Smooth muscle cell (in vitro differentiated cells): ENCODE measurements around the gene SPEN. TPM values are rescaled to one million over a fixed set of nuclear protein-coding genes. Genes with fewer than 3 reads are reported as not detected.
"Not testable (repeated sequence)": the region's sequence is repeated elsewhere in the genome, so short reads cannot be mapped to it uniquely, and the experiment has no call there.

ENCODE experiments used
- DNase-seq: peaks from one replicate; lab custom pipeline; 2025; ENCODE audit not compliant: unreplicated experiment; lab: John Stamatoyannopoulos, UW
- H2AFZ ChIP-seq: fragments of 200-600 bp; sonication (generic); 2 replicates; pipeline ENCODE4 v1.6.0; 2016; ENCODE audit warnings: antibody characterized with exemption, low read depth, mild to moderate bottlenecking
- H3F3A ChIP-seq: fragments of 200-600 bp; sonication (generic); 2 replicates; pipeline ENCODE4 v1.6.0; 2017; ENCODE audit warnings: antibody characterized with exemption, low read depth
- H3K27ac ChIP-seq: fragments of 200-600 bp; sonication (generic); 2 replicates; pipeline ENCODE4 v1.5.1; 2016; ENCODE audit warnings: low read depth, mild to moderate bottlenecking
- H3K27me3 ChIP-seq: fragments of 200-600 bp; sonication (generic); 2 replicates; pipeline ENCODE4 v1.6.1; 2016; ENCODE audit warnings: low read depth, mild to moderate bottlenecking
- H3K36me3 ChIP-seq: fragments of 200-600 bp; sonication (generic); 2 replicates; pipeline ENCODE4 v1.5.1; 2016; ENCODE audit warnings: low read depth
- H3K4me1 ChIP-seq: fragments of 200-600 bp; sonication (generic); 2 replicates; pipeline ENCODE4 v1.5.1; 2016; ENCODE audit warnings: low read depth
- H3K4me2 ChIP-seq: fragments of 200-600 bp; sonication (generic); 2 replicates; pipeline ENCODE4 v1.6.0; 2016; ENCODE audit warnings: mild to moderate bottlenecking
- H3K4me3 ChIP-seq: fragments of 200-600 bp; sonication (generic); 2 replicates; pipeline ENCODE4 v1.5.1; 2016; ENCODE audit warnings: mild to moderate bottlenecking
- H3K79me2 ChIP-seq: fragments of 200-600 bp; sonication (generic); 2 replicates; pipeline ENCODE4 v1.6.0; 2016; ENCODE audit warnings: low read depth, mild to moderate bottlenecking
- H3K9ac ChIP-seq: fragments of 200-600 bp; sonication (generic); 2 replicates; pipeline ENCODE4 v1.6.0; 2016; ENCODE audit warnings: low read depth
- H3K9me3 ChIP-seq: fragments of 200-600 bp; sonication (generic); replicated peaks from 2 replicates; pipeline ENCODE4 v1.5.1; 2016; ENCODE audit warnings: low read depth
- H4K20me1 ChIP-seq: fragments of 200-600 bp; sonication (generic); 2 replicates; pipeline ENCODE4 v1.6.0; 2016; ENCODE audit warnings: low read depth
- CTCF ChIP-seq: fragments of 200-600 bp; sonication (generic); IDR thresholded peaks from 2 replicates; pipeline ENCODE4 v1.5.1; 2017; ENCODE audit warnings: borderline replicate concordance, mild to moderate bottlenecking, antibody characterized with exemption; ENCODE audit not compliant: insufficient read depth, poor library complexity, severe bottlenecking
- WGBS: methylation state at CpG from one replicate; pipeline ENCODE4 v1.1.7; 2016; ENCODE audit warnings: low lambda C conversion rate; 5-methylcytosine and 5-hydroxymethylcytosine counted together
- polyA plus RNA-seq: library from polyadenylated mRNA; unstranded; fragments of >200 nt; fragmentation: Nextera tagmentation; extraction: Ambion mirVana; gene quantifications from 2 replicates; pipeline ENCODE4 v1.2.1, GENCODE V29; 2016
- total RNA-seq: library from RNA; depleted of rRNA; stranded (reverse); fragments of >200 nt; gene quantifications from 2 replicates; pipeline ENCODE4 v1.2.3, GENCODE V29; 2014

The SPEN gene
- total and polyA plus RNA-seq, 2 experiments from 2014 or later, result 10.6 to 28.7 TPM

- peaks cover 49% of the 10 kb centered on the region for H3K79me2 ChIP-seq
- H3K4me1 ChIP-seq, result no peaks in the 10 kb centered on the region
- peaks cover 7% of the 10 kb centered on the region for H3K36me3 ChIP-seq
- H3K9ac ChIP-seq, result no peak overlapping the region
- H3K9me3 ChIP-seq, result no peaks in the 10 kb centered on the region
- no peak for TF ChIP-seq CTCF
- no peak overlapping the region for H2AFZ ChIP-seq
- H3F3A ChIP-seq, result no peaks in the 10 kb centered on the region
- no peak for DNase-seq
- H3K4me2 ChIP-seq, result no peak overlapping the region
- 73% methylated on average over 4 of the region's 4 CpGs for WGBS
- H3K27ac ChIP-seq, result peak overlapping the region; percentile 62
- H3K4me3 ChIP-seq, result no peak overlapping the region
- H3K27me3 ChIP-seq, result no peaks in the 10 kb centered on the region
- no peaks in the 10 kb centered on the region for H4K20me1 ChIP-seq
These were observed 68.9 kb downstream of the SPEN start for GRCh38 chr1:15916417-15916816.

- Histone ChIP-seq H3K9ac (no peak overlapping the region), H3K36me3 (peaks cover 8% of the 10 kb centered on the region), H3F3A (no peaks in the 10 kb centered on the region), H4K20me1 (no peaks in the 10 kb centered on the region), H3K4me2 (no peak overlapping the region), H3K79me2 (peaks cover 48% of the 10 kb centered on the region), H2AFZ (no peak overlapping the region), H3K9me3 (no peaks in the 10 kb centered on the region), H3K27ac (peak overlapping the region; percentile 62), H3K4me3 (no peak overlapping the region), H3K4me1 (no peaks in the 10 kb centered on the region), H3K27me3 (no peaks in the 10 kb centered on the region)
- WGBS, result 75% methylated on average over 7 of the region's 7 CpGs
- no peak for DNase-seq
- no peak for TF ChIP-seq CTCF
These were observed 69.4 kb downstream of the SPEN start for GRCh38 chr1:15916916-15917315.

- Histone ChIP-seq H3K9ac (peak overlapping the region; percentile 41), H3K27me3 (no peaks in the 10 kb centered on the region), H3K79me2 (peaks cover 34% of the 10 kb centered on the region), H4K20me1 (no peaks in the 10 kb centered on the region), H3K4me2 (peak overlapping the region; percentile 64), H3K36me3 (peaks cover 7% of the 10 kb centered on the region), H2AFZ (no peak overlapping the region), H3F3A (no peaks in the 10 kb centered on the region), H3K27ac (peak overlapping the region; percentile 86), H3K9me3 (no peaks in the 10 kb centered on the region), H3K4me1 (peaks cover 6% of the 10 kb centered on the region), H3K4me3 (no peak overlapping the region)
- 52% methylated on average over 11 of the region's 11 CpGs for WGBS
- no peak for TF ChIP-seq CTCF
- no peak for DNase-seq
These were observed 71.6 kb downstream of the SPEN start for GRCh38 chr1:15918962-15919715.

- H3K4me3 ChIP-seq, result no peak overlapping the region
- WGBS, result 76% methylated on average over 2 of the region's 2 CpGs
- H3K4me1 ChIP-seq, result peaks cover 6% of the 10 kb centered on the region
- no peaks in the 10 kb centered on the region for H4K20me1 ChIP-seq
- peaks cover 12% of the 10 kb centered on the region for H3K36me3 ChIP-seq
- no peak for DNase-seq
- no peak overlapping the region for H2AFZ ChIP-seq
- no peaks in the 10 kb centered on the region for H3K9me3 ChIP-seq
- H3K4me2 ChIP-seq, result peak overlapping the region; percentile 53
- H3K79me2 ChIP-seq, result peaks cover 12% of the 10 kb centered on the region
- no peaks in the 10 kb centered on the region for H3F3A ChIP-seq
- peak overlapping the region; percentile 70 for H3K27ac ChIP-seq
- no peak for TF ChIP-seq CTCF
- H3K27me3 ChIP-seq, result no peaks in the 10 kb centered on the region
- H3K9ac ChIP-seq, result no peak overlapping the region
These were observed 75.7 kb downstream of the SPEN start for GRCh38 chr1:15923241-15923640.

- H3K4me2 ChIP-seq, H3K79me2 ChIP-seq, H3K9ac ChIP-seq, H3K4me3 ChIP-seq, H3K4me1 ChIP-seq, H3K9me3 ChIP-seq, DNase-seq, H3F3A ChIP-seq, H2AFZ ChIP-seq, H4K20me1 ChIP-seq, H3K27me3 ChIP-seq, H3K27ac ChIP-seq: not testable (repeated sequence)
- peaks cover 20% of the 10 kb centered on the region for H3K36me3 ChIP-seq
- 91% methylated on average over 8 of the region's 8 CpGs for WGBS
These were observed 78.9 kb downstream of the SPEN start for GRCh38 chr1:15926448-15926847.
